Measurements from ENCODE around the gene WDR20.

DNA sequence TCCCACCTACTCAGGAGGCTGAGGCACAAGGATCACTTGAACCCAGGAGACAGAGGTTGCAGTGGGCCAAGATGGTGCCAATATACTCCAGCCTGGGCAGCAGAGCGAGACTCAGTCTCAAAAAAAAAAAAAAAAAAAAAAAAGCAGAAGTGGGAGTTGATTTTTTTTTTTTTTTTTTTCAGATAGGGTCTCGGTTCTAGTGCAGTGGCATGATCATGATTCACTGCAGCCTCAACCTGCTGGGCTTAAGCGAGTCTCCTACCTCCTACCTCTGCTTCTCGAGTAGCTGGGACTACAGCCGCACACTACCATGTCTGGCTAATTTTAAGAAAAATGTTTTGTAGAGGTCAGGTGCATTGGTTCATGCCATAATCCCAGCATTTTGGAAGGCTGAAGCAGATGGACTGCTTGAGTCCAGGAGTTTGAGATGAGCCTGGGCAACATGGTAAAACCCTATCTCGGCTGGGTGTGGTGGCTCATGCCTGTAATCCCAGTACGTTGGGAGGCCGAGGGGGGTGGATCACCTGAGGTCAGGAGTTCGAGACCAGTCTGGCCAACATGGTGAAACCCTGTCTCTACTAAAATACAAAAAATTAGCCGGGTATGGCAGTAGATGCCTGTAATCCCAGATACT lies 36.5 kb upstream of the WDR20 start:
- TF ChIP-seq POLR2AphosphoS5 (IDR thresholded peaks at IDR 0.05) (no peak), CTCF (IDR thresholded peaks at IDR 0.05) (no peak)
